GM18951 (cell line): ENCODE results near the gene CSRP1.
"Not testable (repeated sequence)": the region's sequence is repeated elsewhere in the genome, so short reads cannot be mapped to it uniquely, and the experiment has no call there.

Experiments
- POLR2A ChIP-seq: IDR thresholded peaks from 4 replicates; pipeline ENCODE4 v1.6.1; 2011; ENCODE audit warnings: mild to moderate bottlenecking; ENCODE audit not compliant: insufficient read length, insufficient read depth; ENCODE audit errors: extremely low read depth
- in situ Hi-C: fragments of 300-500 bp; cut with MboI; formaldehyde crosslinking; loops from one replicate; pipeline ENCODE4 v1.12.0; 2022; ENCODE audit warnings: low sequenced_read_pairs, mixed read lengths, inconsistent platforms; ENCODE audit not compliant: unreplicated experiment

CSRP1 gene

GRCh38 chr1:201504179-201504631 is 2.7 kb downstream of the CSRP1 start:
- in situ Hi-C loops, result no loop called here
- no peak for TF ChIP-seq POLR2A

DNA sequence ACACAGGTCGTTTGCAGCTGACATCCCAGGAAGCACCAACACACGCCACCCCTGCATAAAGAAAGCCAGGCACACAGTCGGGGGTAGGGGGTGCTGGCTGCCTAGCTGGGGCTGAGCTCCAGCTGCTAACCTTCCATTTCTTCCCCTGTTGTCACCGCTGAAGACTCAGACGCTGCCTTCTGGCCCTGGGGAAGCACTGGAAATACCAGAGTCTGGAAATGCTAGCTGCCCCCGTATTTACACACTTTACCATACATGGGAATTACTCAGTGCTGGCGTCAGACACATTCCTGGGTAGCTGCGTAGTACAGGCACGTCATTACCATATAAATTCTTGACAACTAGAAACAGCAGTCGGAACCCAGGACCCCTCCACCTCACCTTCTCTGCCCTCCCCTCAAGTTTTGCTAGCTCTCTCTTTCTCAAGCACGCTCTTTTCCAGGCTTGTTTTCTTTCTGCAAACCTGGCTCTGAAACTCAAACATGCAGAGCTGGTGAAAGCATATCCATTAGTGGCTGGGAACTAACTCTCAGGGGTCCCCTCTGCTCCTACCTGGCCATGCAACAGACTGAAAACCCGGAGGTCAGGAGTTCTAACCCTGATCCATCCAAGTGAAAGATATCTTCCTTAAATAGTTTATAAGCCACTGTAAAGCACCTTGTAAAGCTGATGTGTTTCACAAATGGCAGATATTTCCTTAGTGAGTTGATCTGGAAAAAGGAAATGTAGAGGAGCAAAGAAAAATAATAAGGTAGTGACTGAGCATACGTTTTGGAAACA is 3.3 kb downstream of the CSRP1 start:
- in situ Hi-C loops, result no loop called here
- no peak for TF ChIP-seq POLR2A

DNA sequence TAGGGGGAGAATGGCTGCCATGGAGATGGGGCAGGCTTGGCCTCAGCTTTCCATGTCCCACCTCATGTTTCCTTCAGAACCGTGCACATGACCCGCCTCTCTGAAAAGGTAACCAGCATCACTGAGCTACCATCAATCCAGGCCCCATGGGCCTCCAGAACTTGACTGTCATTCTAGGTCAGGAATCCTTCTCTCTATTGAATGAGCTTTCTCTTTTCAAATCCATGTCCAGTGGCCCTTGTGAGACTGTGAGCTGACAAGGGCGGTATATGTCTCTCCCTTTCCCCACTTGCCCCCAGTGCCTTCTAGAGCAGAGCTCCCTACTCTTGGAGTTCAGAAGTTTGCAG is 4.4 kb downstream of the CSRP1 start:
- TF ChIP-seq POLR2A, result no peak
- in situ Hi-C loops, result no loop called here

DNA sequence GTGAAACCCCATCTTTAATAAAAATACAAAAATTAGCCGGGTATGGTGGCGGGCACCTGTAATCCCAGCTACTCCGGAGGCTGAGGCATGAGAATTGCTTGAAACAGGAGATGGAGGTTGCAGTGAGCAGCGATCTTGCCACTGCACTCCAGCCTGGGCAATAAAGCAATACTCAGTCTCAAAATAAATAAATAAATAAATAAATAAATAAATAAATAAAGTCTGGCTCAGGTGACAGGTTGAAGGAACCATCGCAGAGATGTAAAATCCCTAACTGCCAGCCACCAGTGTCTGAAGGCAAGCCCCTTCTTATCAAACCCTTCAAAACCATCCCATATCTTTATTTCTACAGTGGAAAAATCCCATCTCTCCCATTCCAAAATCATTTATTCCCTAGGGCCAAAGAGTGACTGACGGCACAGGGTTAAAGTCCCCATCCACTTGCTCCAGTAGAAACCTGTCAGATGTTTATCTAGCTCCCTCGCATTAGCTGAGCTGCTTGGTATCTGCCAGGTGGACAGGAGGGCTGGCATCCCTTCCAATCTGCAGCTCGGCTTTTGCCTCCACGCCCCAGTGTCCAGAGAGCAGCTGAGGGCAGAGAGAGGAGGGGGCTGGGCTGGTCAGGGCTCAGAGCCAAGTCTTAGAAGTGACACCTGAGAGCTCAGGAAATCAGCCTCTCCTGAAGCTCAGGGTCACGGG is 5.0 kb downstream of the CSRP1 start:
- no peak for TF ChIP-seq POLR2A

DNA sequence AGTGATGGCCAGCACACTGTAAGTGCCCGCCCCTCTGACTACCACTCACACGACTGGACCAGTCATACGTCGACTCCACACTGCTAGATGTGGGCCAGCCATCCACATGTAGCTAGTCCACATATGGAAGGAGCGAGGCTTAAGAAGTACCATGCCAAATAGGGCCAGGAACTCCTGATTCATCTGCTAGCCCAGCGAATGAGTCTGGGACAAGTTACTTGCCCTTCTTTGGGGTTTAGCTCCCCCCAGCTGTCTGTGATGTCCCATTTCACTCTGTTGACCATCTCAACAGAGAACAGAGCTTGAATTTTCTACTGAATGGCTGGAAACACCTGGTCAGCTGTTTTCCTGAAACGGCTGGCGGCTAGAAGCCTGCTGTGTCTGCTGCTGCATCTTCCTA is 5.8 kb downstream of the CSRP1 start:
- no peak for TF ChIP-seq POLR2A
- in situ Hi-C loops, result no loop called here

More for the DNA sequence above, 5.0 kb downstream of the CSRP1 start:
- in situ Hi-C loops, result no loop called here

- no peak for TF ChIP-seq POLR2A
- in situ Hi-C loops, result no loop called here
Measured at GRCh38 chr1:201500670-201501120, 6.2 kb downstream of the CSRP1 start.

- in situ Hi-C loops, result no loop called here
- TF ChIP-seq POLR2A, result no peak
Measured at GRCh38 chr1:201499795-201500669, 6.9 kb downstream of the CSRP1 start.

- in situ Hi-C loops, result no loop called here
- TF ChIP-seq POLR2A, result no peak
Measured at GRCh38 chr1:201499191-201499590, 7.7 kb downstream of the CSRP1 start.

DNA sequence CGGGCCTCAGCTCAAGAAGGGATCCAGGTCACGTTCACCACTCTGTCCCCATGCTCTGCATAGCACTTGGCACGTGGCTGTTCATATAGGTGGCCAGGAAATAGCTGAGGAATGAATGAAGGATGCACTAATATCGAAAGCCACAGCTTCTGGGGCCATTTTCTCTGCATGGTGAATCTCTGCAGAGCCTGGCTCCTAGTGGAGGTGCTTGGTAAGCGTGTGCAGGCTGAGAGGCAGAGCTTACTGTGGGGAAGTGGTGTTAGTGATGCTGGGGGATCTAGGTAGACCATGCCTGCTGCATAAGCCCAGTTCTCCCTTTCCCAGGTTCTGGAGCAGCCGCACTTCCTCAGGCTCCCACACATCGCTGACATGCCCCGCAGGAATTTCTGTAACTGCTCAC is 8.3 kb downstream of the CSRP1 start:
- in situ Hi-C loops, result no loop called here
- TF ChIP-seq POLR2A, result no peak

DNA sequence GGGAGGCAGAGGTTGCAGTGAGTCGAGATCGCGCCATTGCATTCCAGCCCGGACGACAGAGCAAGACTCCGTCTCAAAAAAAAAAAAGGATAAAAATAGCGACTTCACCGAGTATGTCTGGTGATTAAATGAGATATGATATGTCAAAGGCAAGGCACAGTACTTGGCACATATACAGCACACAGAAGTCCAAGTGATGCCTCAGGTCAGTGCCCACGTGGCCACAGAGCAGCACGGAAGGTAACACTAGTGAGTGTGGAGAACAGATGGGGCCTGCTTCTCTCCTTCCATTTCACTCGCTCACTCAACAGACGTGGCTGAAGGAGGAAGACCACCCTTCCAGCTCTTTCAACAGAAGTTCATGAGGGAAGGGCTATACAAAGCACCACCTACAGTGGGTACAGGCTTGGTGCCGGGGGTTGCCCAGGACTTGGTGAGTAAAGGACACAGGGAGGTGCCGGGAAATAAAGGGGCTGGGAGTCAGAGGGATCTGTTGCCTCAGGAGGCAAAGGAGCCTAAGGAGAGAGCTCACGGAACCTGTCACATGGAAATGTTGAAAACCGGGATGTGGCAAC is 8.9 kb downstream of the CSRP1 start:
- in situ Hi-C loops, result no loop called here
- TF ChIP-seq POLR2A, result no peak

DNA sequence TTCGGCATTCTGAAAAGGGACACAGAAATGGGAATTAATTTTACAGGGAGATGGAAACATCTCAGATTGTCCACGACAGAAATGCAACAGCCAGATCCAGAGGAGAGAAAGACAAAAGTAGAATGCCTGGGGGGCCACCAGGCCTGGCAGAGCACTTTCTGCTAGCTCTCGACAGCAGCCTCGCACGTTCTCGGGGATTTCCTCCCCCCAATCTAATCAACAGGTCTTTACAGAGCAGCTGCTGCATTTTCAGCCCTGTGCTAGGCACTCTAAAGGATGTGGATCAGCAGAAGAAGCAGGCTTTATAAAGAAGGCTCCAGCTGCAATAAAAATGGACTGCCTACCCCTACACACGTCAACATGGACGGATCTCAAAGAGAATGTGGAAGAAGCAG is 10.6 kb downstream of the CSRP1 start:
- no peak for TF ChIP-seq POLR2A
- in situ Hi-C loops, result no loop called here

DNA sequence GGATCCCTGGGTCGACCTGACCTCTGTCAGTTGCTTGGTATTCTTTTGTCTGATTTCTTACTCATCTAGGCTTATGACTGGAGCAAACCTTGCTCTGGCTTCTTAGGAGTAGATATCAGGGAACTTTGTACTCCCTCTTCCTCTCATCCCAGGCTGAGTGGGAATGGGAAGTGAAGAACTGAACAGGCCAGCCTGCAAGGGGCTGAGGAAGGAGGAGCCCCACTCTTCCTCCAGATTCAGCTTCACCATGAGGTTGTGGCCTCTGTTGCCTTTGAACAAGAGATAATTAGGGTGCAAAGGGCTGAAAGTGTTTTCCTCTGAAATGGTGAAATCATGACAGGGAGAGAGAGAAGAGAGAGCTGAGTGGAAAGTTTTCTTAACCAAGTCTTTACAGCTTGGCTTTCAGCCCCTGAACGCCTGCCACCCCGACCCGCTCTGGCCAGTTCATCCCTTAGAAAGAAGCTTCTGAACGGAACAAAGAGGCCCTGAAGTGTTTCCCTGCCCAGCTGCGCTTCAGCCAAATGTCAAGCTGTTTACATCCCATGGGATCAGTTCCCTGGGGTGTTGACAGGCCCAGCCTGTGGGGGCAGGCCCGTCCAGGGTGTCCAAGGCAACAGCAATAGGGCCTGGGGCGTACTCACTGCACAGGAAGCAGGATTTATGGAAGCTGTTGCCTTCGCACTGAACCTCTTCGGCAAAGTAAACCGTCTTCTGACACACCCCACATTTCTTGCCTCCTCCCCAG is 11.2 kb downstream of the CSRP1 start:
- in situ Hi-C loops, result no loop called here
- TF ChIP-seq POLR2A, result no peak

GRCh38 chr1:201493757-201494617 is 12.9 kb downstream of the CSRP1 start:
- in situ Hi-C loops, result no loop called here
- TF ChIP-seq POLR2A, result no peak

GRCh38 chr1:201493026-201493656 is 13.8 kb downstream of the CSRP1 start:
- in situ Hi-C loops, result not testable (repeated sequence)
